Effector memory CD8-positive, alpha-beta T cell (primary cell): ENCODE data around the gene AFMID.
"Not testable (repeated sequence)": the region's sequence is repeated elsewhere in the genome, so short reads cannot be mapped to it uniquely, and the experiment has no call there.

ENCODE experiments used
- ATAC-seq: fragments of 150-1000 bp; cut with Tn5 transposase; replicated peaks from 2 replicates; pipeline ENCODE4 v1.10.0; 2021; ENCODE audit warnings: mild to moderate bottlenecking, moderate library complexity
- DNase-seq, 3 experiments: peaks; one replicate each; pipeline ENCODE4 v3.0.0; 2021
- H3K27ac Mint-ChIP-seq, 2 donors: one replicate each; pipeline ENCODE4 v1.8.0; 2022; ENCODE audit warnings: mild to moderate bottlenecking in 2 of 2, mixed read lengths in 2 of 2, moderate library complexity in 2 of 2
- H3K27me3 Mint-ChIP-seq, 2 donors: one replicate each; pipeline ENCODE4 v1.8.0; 2022; ENCODE audit warnings: mixed read lengths in 2 of 2
- H3K36me3 Mint-ChIP-seq: one replicate; pipeline ENCODE4 v1.8.0; 2022; ENCODE audit warnings: mild to moderate bottlenecking, moderate library complexity, mixed read lengths; ENCODE audit not compliant: insufficient read depth
- H3K4me1 Mint-ChIP-seq, 2 donors: one replicate each; pipeline ENCODE4 v1.8.0; 2022; ENCODE audit warnings: low read depth in 2 of 2, mixed read lengths in 2 of 2
- H3K4me3 Mint-ChIP-seq, 2 donors: one replicate each; pipeline ENCODE4 v1.8.0; 2022; ENCODE audit warnings: mild to moderate bottlenecking in 2 of 2, mixed read lengths in 2 of 2, moderate library complexity in 2 of 2
- H3K9me3 Mint-ChIP-seq, 2 donors: one replicate each; pipeline ENCODE4 v1.8.0; 2022; ENCODE audit warnings: mixed read lengths in 2 of 2
- total RNA-seq, 9 experiments: gene quantifications; one replicate each; lab custom pipeline; 2026; lab: John Stamatoyannopoulos, UW

The AFMID gene, protein sequence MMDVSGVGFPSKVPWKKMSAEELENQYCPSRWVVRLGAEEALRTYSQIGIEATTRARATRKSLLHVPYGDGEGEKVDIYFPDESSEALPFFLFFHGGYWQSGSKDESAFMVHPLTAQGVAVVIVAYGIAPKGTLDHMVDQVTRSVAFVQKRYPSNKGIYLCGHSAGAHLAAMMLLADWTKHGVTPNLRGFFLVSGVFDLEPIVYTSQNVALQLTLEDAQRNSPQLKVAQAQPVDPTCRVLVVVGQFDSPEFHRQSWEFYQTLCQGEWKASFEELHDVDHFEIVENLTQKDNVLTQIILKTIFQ
- 0.67 to 8.7 (median 4.9) reads per million in 9 experiments for total RNA-seq

DNA sequence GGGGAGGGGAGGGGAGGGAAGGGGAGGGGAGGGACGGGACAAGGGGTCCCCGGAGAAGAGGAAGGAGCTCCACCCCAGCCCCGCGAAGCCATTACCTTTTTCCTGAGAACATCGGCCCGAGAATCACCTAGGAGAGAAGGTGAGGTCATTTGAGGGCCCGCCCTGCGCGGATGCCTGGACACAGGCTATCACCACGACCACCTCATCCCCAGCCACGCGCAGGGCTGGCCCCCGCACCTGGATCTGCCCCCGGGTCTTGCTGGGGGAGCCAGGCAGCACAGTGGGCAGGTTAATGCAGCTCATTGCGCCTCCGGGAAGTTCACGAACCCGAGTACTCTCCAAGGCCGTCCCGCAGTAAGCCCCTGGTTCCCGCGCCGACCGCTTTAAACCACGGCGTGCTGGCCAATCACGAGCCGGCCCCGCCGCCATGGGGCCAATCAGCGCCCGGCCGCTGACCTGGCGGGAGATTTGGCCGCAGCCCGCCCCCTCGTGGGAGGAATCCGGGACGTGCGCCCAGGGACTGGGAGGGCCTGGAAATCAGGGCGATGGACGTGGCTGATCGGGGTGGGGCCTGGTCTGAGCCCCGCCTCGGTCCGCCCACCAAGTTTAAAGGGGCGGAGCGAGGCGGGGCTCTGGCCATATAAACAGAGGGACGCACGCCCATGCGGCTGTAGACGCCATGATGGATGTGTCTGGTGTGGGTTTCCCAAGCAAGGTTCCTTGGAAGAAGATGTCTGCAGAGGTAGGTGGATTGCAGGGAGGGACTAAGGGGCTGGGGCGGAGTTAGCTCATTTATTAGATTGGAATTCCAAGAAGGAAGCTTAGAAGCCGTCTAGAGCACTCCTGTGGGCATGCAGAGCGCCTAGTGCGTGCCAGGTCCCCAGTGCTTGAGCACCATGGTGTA, at the start of gene AFMID, which contains the start of gene TK1:
AFMID (plus strand) TSS at position 671 of the 904 bp plus-strand sequence; CDS start at position 680, 9 bp downstream.
TK1 (minus strand) TSS at position 361 of the 904 bp plus-strand sequence; CDS start at position 303, 58 bp downstream.
- H3K27ac Mint-ChIP-seq, result peak within 1 kb of the TSS; percentile 31 to 41
- ATAC-seq (peak; percentile 88), DNase-seq (peak; percentile 71 to 77 (median 77))
- no peaks in the 10 kb centered on the region for H3K9me3 Mint-ChIP-seq
- no peaks in the 10 kb centered on the region for H3K27me3 Mint-ChIP-seq
- no peaks in the 10 kb centered on the region for H3K36me3 Mint-ChIP-seq
- peaks cover 9 to 12% of the 10 kb centered on the region in 2 donors for H3K4me1 Mint-ChIP-seq
- peak within 1 kb of the TSS; percentile 79 to 85 for H3K4me3 Mint-ChIP-seq

DNA sequence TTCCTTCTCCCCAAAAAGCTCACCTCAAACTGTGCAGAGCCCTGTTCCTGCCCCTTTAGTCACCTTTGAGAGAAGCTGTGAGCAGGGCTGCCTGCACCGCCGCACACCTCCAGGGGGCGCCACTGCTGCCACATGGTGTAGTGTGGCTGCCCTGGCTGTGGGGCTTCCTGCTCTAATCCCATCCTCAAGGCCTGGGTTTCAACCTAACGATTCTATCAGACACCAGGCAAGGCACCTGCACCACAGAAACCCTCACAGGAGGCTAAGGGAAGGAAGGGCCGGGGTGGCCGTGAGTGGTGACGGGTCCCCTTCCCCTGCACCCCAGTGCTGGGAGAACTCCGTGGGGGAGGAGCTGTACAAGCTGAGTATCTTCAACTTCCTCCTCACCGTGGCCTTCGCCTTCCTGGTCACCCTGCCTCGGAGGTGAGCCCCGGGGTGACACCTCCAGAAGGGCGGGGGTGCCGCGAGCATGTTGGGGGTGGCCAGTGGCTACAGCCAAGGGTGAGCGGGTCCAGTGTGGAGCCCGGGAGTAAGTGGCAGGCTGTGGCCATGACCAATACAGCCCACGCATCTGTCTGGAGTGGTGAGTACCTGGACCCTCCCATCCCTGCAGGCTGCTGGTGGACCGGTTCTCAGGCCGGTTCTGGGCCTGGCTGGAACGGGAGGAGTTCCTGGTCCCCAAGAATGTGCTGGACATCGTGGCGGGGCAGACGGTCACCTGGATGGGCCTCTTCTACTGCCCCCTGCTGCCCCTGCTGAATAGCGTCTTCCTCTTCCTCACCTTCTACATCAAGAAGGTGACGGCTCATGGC, 49.6 kb upstream of the AFMID start:
- peaks cover 77% of the 10 kb centered on the region for H3K36me3 Mint-ChIP-seq
- no peaks in the 10 kb centered on the region for H3K27me3 Mint-ChIP-seq
- DNase-seq (peak in 1 of 3 experiments; percentile 56), ATAC-seq (peak; percentile 38)
- no peaks in the 10 kb centered on the region for H3K9me3 Mint-ChIP-seq
- H3K4me3 Mint-ChIP-seq, result peak overlapping the region; percentile 45 to 75
- peaks cover 63 to 64% of the 10 kb centered on the region in 2 donors for H3K4me1 Mint-ChIP-seq
- H3K27ac Mint-ChIP-seq, result peak overlapping the region in 1 of 2 donors; percentile 93

DNA sequence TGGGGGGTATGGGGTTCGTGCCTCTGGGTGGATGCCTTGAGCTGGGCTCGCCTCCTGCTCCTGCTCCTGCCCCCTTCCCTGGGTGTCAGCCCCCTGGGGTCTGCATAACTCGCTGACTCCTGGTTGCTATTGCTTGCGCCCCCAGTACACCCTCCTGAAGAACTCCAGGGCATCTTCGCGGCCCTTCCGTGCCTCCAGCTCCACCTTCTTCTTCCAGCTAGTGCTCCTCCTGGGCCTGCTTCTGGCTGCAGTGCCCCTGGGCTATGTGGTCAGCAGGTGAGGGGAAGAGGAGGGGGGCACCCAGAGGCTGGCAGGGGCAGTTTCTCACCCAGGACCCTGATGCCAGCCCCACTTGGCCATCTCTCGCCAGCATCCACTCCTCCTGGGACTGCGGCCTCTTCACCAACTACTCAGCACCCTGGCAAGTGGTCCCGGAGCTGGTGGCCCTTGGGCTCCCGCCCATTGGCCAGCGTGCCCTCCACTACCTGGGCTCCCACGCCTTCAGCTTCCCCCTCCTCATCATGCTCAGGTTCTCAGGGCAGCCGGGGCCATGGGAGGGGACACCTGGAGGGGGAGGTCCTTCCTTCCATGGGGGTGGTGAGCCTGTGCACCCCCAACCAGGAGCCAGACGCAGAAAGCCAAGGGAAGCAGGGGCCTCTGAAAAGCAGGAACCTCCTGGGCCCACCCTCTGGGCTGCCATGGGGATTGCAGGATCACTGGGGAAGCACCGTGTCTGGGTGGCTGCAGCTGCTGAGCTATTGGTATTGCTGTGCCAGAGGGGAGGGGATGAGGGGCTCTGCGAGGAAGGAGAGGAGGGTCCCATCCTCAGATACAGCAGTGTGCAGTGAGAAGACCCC, 48.7 kb upstream of the AFMID start:
- peaks cover 70% of the 10 kb centered on the region for H3K36me3 Mint-ChIP-seq
- no peaks in the 10 kb centered on the region for H3K9me3 Mint-ChIP-seq
- peak overlapping the region; percentile 29 to 75 for H3K4me3 Mint-ChIP-seq
- H3K27ac Mint-ChIP-seq, result peak overlapping the region in 1 of 2 donors; percentile 93
- H3K4me1 Mint-ChIP-seq, result peaks cover 58% of the 10 kb centered on the region in 2 donors
- DNase-seq, result no peak
- H3K27me3 Mint-ChIP-seq, result no peaks in the 10 kb centered on the region
- ATAC-seq, result no peak

DNA sequence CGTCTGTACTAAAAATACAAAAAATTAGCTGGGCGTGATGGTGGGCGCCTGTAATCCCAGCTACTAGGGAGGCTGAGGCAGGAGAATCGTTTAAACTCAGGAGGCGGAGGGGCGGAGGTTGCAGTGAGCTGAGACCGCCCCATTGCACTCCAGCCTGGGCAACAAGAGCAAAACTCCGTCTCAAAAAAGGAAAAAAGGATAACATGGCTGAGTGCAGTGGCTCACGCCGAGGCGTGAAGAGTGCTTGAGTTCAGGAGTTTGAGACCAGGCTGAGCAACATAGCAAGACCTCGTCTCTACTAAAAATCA, 47.3 kb upstream of the AFMID start:
- not testable (repeated sequence) for H3K27me3 Mint-ChIP-seq, DNase-seq, ATAC-seq, H3K9me3 Mint-ChIP-seq
- Mint-ChIP-seq H3K27ac (peak overlapping the region; percentile 54 to 93), H3K4me3 (peak overlapping the region; percentile 65), H3K4me1 (peaks cover 51 to 54% of the 10 kb centered on the region in 2 donors), H3K36me3 (peaks cover 56% of the 10 kb centered on the region)

DNA sequence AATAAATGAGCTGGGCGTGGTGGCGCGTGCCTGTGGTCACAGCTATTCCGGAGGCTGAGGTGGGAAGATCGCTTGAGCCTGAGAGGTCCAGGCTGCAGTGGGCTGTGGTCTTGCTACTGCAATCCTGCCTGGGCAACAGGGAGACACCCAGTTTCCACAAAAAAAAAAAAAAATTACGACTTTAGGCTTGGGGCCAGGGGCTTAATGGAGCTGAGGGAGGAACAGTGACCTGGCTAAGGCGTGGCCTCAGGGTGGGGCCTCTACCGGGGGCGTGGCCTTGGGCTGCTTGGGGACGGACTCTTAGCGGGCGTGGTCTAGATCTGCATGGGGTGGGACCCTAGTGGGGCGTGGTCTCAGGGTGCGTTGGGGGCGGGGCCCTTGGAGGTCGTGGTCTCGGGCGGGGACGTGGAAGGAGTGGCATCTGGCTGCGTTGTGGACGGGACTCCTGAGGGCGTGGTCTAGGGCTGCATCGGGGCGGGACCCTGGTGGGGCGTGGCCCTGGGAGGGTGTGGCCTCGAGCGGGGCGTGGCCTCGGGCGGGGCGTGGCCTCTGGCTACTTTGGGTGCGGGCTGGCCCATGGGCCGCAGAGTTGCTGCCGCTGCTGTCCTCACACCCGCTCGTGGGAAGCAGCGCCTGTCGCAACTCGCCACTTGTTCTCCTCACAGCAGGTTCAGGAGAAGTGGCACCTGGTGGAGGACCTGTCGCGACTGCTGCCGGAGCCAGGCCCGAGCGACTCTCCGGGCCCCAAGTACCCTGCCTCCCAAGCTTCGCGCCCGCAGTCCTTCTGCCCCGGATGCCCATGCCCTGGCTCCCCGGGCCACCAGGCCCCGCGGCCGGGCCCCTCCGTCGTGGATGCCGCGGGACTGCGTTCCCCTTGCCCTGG, 46.8 kb upstream of the AFMID start:
- peaks cover 50% of the 10 kb centered on the region for H3K36me3 Mint-ChIP-seq
- peak overlapping the region; percentile 54 to 93 for H3K27ac Mint-ChIP-seq
- ATAC-seq, result peak; percentile 84

DNA sequence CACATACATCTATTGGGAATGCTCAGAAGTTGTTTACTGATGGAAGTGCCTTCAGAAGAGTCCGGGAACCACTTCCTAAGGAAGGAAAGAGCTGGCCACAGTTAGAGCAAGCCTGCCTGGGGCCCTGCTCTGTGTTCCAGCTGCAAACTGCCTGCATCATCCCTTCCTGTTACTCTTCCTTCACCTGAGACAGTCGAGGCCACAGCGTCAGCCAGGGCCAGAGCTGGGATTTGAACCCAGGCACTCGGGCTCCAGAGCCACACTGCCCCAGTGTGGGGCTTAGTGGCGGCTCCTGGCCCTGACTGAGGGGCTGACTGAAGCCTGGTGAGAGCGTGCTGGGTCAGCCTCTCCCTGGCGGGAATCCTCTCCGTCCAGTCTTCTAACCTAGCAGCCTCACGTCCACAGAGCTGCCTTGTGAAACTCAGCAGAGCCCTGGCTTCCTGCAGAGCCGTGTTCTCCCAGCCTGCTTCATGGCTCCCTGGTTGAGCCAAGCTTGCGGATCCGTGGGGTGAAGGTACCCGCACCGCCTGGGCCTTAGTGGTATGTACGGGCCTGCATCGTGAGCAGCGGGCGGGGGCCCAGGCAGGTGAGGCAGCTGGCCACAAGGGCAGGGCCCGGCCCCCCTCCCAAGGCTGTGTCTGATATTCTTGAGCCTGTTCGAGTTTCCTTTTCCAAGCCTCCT, 45.6 kb upstream of the AFMID start:
- H3K9me3 Mint-ChIP-seq, result no peaks in the 10 kb centered on the region
- no peaks in the 10 kb centered on the region for H3K27me3 Mint-ChIP-seq
- no peak for ATAC-seq
- peaks cover 38% of the 10 kb centered on the region for H3K36me3 Mint-ChIP-seq
- H3K4me3 Mint-ChIP-seq, result peak overlapping the region in 1 of 2 donors; percentile 33
- peaks cover 43 to 46% of the 10 kb centered on the region in 2 donors for H3K4me1 Mint-ChIP-seq
- peak overlapping the region in 1 of 2 donors; percentile 93 for H3K27ac Mint-ChIP-seq
- DNase-seq, result no peak

More for the DNA sequence above, 46.8 kb upstream of the AFMID start:
- Mint-ChIP-seq H3K4me3 (peak overlapping the region; percentile 65), H3K4me1 (peaks cover 51 to 53% of the 10 kb centered on the region in 2 donors), H3K27me3 (no peaks in the 10 kb centered on the region), H3K9me3 (no peaks in the 10 kb centered on the region)
- peak; percentile 94 to 96 (median 95) for DNase-seq

DNA sequence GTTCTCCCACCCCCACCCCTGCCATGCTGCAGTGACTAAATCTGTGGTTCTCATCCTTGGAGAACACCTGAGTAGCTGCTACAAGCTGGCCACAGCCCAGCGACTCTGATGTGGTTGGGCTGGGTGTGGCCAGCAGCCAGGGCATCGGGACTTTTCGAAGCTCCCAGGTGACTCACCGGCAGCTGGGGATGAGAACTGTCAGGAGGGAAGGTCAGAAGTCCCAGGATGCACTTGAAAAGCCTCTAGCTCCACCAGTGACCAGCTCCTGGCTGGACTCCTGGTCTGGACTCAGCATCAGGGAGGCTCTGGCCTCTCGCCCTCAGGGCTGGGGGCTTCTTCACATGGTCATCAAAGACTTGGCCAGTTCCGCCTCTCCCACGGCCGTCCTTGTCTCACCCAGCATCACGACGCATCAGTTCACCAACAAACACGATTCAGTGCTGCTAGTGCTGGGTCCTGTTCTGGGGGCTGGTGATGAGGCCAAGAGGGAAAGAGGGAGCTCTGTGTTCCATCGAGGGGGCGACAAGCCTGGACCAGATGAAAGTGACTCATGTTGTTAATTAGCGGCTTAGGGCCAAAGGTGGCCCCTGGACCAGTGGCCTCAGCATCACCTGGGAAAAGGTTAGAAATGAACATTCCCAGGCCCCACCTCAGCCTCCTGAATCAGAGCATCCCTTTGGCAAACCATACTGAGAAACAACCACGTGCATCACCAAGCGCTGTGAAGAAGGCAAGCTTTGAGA, 44.9 kb upstream of the AFMID start:
- DNase-seq, result no peak
- H3K4me3 Mint-ChIP-seq, result no peak overlapping the region
- ATAC-seq, result no peak

DNA sequence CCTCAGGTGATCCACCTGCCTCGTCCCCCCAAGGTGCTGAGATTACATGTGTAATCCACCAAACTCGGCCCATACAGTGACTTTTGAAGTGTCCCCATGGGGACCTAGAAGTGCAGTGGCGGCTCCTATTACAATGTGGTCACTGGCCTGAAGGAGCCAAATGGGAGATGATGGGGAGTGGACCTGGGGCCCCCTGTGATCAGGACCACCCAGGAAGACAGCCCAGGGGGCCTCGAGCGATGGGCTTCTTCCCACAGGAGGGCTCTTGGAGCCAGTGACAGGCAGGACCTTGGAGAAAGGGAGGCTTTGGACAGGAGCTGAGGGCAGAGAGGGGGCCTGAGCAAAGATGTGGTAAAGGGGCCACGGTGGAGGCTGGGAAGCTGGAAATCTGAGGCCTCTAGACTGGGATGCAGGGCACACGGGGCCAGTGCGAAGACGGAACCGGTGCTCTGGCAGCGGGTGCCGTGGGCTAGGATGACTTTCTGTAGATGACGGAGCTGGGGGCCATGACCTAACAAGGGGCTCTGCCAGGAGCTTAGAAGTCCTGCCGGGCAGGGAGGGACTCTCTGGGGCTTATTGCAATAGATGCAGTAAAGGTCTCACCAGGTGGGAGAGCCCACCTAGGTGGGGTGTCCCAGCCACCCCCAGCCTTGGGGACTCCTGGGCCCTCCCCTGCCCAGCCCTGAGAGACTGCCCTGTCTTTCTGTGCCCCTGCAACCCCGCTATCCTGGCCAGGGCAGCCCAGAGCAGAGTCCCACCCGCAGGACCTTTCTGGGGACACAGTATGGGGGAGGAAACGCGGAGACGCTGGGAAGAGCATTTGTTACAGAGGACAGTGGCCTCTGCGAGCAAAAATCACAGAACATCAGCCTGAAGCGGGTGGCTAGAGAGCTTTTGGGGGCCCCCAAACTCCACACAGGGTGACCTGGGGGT, 43.7 kb upstream of the AFMID start:
- ATAC-seq (no peak), DNase-seq (no peak)
- peaks cover 30 to 32% of the 10 kb centered on the region in 2 donors for H3K4me1 Mint-ChIP-seq
- H3K9me3 Mint-ChIP-seq, result no peaks in the 10 kb centered on the region
- peak overlapping the region in 1 of 2 donors; percentile 52 for H3K4me3 Mint-ChIP-seq
- H3K36me3 Mint-ChIP-seq, result peaks cover 22% of the 10 kb centered on the region
- H3K27me3 Mint-ChIP-seq, result no peaks in the 10 kb centered on the region
- peak overlapping the region in 1 of 2 donors; percentile 41 for H3K27ac Mint-ChIP-seq

More for the DNA sequence above, 44.9 kb upstream of the AFMID start:
- Mint-ChIP-seq H3K4me1 (peaks cover 40 to 42% of the 10 kb centered on the region in 2 donors), H3K27ac (no peak overlapping the region), H3K27me3 (no peaks in the 10 kb centered on the region), H3K36me3 (peaks cover 31% of the 10 kb centered on the region), H3K9me3 (no peaks in the 10 kb centered on the region)

DNA sequence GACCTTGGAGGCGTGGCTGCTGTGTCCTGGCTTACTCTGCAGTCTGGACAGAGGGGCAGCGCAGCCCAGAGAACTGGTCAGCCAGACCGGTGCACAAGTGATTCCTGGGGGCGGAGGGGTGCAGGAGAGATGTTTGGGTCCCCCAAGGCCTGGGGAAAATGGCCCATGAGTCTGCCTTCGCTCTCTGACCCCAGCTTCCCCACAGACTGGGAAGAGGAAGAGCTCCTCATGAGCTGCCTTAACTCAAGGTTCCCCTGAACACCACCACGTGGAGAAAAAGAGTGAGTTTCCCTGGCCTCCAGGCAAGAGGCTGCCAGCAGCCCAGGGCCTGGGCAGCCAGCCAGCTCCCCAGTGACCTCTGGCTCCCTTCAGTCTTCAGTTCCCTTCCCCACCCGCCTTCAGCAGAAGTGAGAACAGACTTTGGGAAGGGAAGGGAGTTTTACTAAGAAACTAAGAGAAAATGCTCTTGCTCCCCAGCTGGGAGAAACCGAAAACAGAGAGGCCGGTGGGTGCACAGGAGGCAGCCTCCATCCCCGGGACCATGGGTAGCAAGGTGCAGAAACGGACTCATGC, 42.9 kb upstream of the AFMID start:
- peaks cover 25 to 28% of the 10 kb centered on the region in 2 donors for H3K4me1 Mint-ChIP-seq
- no peak for ATAC-seq

More for the DNA sequence above, 42.9 kb upstream of the AFMID start:
- no peak overlapping the region for H3K4me3 Mint-ChIP-seq
- H3K27ac Mint-ChIP-seq, result peak overlapping the region in 1 of 2 donors; percentile 41
- no peaks in the 10 kb centered on the region for H3K9me3 Mint-ChIP-seq
- H3K27me3 Mint-ChIP-seq, result no peaks in the 10 kb centered on the region
- peaks cover 19% of the 10 kb centered on the region for H3K36me3 Mint-ChIP-seq
- no peak for DNase-seq
